GM23248 (cell line): Measurements from ENCODE around the gene FAM110C.

Source experiments
- EZH2 ChIP-seq: fragments of 200-600 bp; sonication (generic); IDR thresholded peaks from 2 replicates; pipeline ENCODE4 v1.6.1; 2018; ENCODE audit warnings: antibody characterized with exemption, mild to moderate bottlenecking; ENCODE audit not compliant: insufficient read depth, poor library complexity, severe bottlenecking
- EZH2phosphoT487 ChIP-seq: fragments of 200-600 bp; sonication (generic); IDR thresholded peaks from 2 replicates; pipeline ENCODE4 v1.6.1; 2018; ENCODE audit warnings: antibody characterized with exemption, moderate library complexity, mild to moderate bottlenecking, low read depth; ENCODE audit not compliant: insufficient read depth

DNA sequence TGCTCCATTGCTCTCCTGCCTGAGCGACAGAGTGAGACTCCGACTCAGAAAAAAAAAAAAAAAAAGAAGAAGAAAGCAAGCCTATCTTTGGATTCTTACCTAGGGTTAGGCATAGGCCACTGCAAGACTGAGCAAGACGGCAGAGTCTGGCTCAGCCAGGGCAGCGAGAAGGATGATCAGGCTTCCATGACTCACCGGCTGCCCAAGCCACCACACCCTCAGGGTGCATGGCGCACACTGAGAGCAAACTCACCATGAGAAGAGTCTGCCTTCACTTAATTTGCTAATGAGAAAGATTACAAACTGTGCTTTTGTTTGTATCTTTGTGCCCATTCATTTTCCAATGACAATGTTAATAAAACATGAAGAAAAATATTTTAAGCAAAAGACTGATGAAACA is 8.2 kb downstream of the FAM110C start:
- TF ChIP-seq EZH2 (no peak), EZH2phosphoT487 (no peak)
